ENCODE results near the gene HNRNPH2. TPM values are rescaled to one million over a fixed set of nuclear protein-coding genes. Genes with fewer than 3 reads are reported as not detected.

Gene HNRNPH2
- total RNA-seq, 4 donors from 2014 or later, result 33.8 to 58.1 (median 43.3) TPM

Other genes with a start within 250 kb of the HNRNPH2 start
- under 1 TPM in 2 of 4 donors, not detected in 2; 0.10 to 0.11 TPM for gene DRP2, start 188.4 kb upstream of the HNRNPH2 start, total RNA-seq
- not detected for gene TAF7L, start 116.9 kb upstream of the HNRNPH2 start, total RNA-seq
- 1 to 10 TPM; 1.9 to 9.5 (median 4.9) TPM for gene TIMM8A, start 59.5 kb upstream of the HNRNPH2 start, total RNA-seq
- 1 to 10 TPM in 1 of 4 donors, under 1 TPM in 2, not detected in 1; 0.75 to 1.5 (median 1.00) TPM for gene BTK, start 22.0 kb upstream of the HNRNPH2 start, total RNA-seq
- gene RPL36A, start 17.2 kb upstream of the HNRNPH2 start, total RNA-seq, result 1,000 to 10,000 TPM in 3 of 4 donors, 100 to 1,000 TPM in 1; 627 to 1,470 (median 1,100) TPM
- gene GLA, start 297 bp upstream of the HNRNPH2 start, total RNA-seq, result 10 to 100 TPM; 13.4 to 16.3 (median 14.6) TPM
- 1 to 10 TPM in 2 of 4 donors, under 1 TPM in 2; 0.44 to 3.0 (median 1.1) TPM for gene ARMCX4, start 77.2 kb downstream of the HNRNPH2 start, total RNA-seq
- 10 to 100 TPM in 3 of 4 donors, 1 to 10 TPM in 1; 8.3 to 16.6 (median 12.8) TPM for gene ARMCX1, start 142.3 kb downstream of the HNRNPH2 start, total RNA-seq
- 10 to 100 TPM in 1 of 4 donors, 1 to 10 TPM in 3; 4.5 to 12.6 (median 6.2) TPM for gene ARMCX6, start 209.8 kb downstream of the HNRNPH2 start, total RNA-seq
- gene ARMCX3, start 214.9 kb downstream of the HNRNPH2 start, total RNA-seq, result 10 to 100 TPM; 19.0 to 33.8 (median 24.8) TPM